MM.1S (cell line): ENCODE data around the gene TBC1D22B.

Experiments
- EZH2 ChIP-seq: fragments of 300-600 bp; sonication (generic); optimal IDR thresholded peaks from 2 replicates; pipeline ENCODE3; 2017; ENCODE audit warnings: low read depth, mild to moderate bottlenecking, antibody characterized with exemption, low read length, mixed read lengths
- EZH2phosphoT487 ChIP-seq: fragments of 300-600 bp; sonication (generic); IDR thresholded peaks from 2 replicates; pipeline ENCODE4 v1.6.1; 2018; ENCODE audit warnings: antibody characterized with exemption, low read length
- TF ChIP-seq, protein P1 (sequence below): fragments of 300-600 bp; sonication (generic); IDR thresholded peaks from 2 replicates; pipeline ENCODE4 v1.5.1; 2016; ENCODE audit warnings: antibody characterized with exemption, low read length, mixed read lengths

DNA sequence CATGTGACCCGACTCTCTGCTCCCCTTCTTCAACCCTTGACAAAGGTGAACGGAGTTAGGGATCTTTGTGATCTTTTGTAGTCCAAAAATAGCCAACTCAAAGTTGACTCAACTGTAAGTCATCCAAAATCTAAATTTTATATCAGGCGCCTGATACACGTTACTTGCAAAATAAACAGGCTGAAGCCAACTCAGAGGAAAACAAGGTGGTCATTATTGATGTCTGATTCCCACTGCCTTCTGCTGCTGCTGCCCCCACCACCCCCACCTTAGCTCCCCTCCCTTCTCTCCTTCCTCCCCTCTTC is 83.0 kb downstream of the TBC1D22B start:
- TF ChIP-seq, protein P1, sequence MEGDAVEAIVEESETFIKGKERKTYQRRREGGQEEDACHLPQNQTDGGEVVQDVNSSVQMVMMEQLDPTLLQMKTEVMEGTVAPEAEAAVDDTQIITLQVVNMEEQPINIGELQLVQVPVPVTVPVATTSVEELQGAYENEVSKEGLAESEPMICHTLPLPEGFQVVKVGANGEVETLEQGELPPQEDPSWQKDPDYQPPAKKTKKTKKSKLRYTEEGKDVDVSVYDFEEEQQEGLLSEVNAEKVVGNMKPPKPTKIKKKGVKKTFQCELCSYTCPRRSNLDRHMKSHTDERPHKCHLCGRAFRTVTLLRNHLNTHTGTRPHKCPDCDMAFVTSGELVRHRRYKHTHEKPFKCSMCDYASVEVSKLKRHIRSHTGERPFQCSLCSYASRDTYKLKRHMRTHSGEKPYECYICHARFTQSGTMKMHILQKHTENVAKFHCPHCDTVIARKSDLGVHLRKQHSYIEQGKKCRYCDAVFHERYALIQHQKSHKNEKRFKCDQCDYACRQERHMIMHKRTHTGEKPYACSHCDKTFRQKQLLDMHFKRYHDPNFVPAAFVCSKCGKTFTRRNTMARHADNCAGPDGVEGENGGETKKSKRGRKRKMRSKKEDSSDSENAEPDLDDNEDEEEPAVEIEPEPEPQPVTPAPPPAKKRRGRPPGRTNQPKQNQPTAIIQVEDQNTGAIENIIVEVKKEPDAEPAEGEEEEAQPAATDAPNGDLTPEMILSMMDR: no peak
- TF ChIP-seq EZH2 (no peak), EZH2phosphoT487 (no peak)
